ENCODE data around the gene SECISBP2. TPM values are rescaled to one million over a fixed set of nuclear protein-coding genes. Genes with fewer than 3 reads are reported as not detected.
"Not testable (repeated sequence)": the region's sequence is repeated elsewhere in the genome, so short reads cannot be mapped to it uniquely, and the experiment has no call there.

SECISBP2 gene
- 10 to 100 TPM; 27.3 to 34.7 TPM for total RNA-seq

- H3K36me3 Mint-ChIP-seq, result peaks cover 82% of the 10 kb centered on the region
- H3K27me3 Mint-ChIP-seq, result no peaks in the 10 kb centered on the region
- H3K27ac Mint-ChIP-seq, result peak within 1 kb of the TSS; percentile 99
- DNase-seq, result peak; percentile 97
- peaks cover 79% of the 10 kb centered on the region for H3K4me1 Mint-ChIP-seq
- peak within 1 kb of the TSS; percentile 90 for H3K4me3 Mint-ChIP-seq
- no peaks in the 10 kb centered on the region for H3K9me3 Mint-ChIP-seq
Observed at GRCh38 chr9:89318123-89319014, at the start of gene SECISBP2. Gene SECISBP2 (plus strand): TSS chr9:89318500. CDS start chr9:89318577, 77 bp downstream.

GRCh38 chr9:89273528-89274279 is 44.6 kb upstream of the SECISBP2 start:
- Mint-ChIP-seq H3K4me1 (peaks cover 19% of the 10 kb centered on the region), H3K27ac (no peak overlapping the region), H3K36me3 (peaks cover 17% of the 10 kb centered on the region), H3K27me3 (peaks cover 16% of the 10 kb centered on the region), H3K4me3 (no peak overlapping the region), H3K9me3 (peaks cover 27% of the 10 kb centered on the region)
- DNase-seq, result no peak

- peak; percentile 26 for DNase-seq
- Mint-ChIP-seq H3K27me3 (peaks cover 16% of the 10 kb centered on the region), H3K4me3 (no peak overlapping the region), H3K4me1 (peaks cover 27% of the 10 kb centered on the region), H3K27ac (no peak overlapping the region), H3K36me3 (peaks cover 17% of the 10 kb centered on the region), H3K9me3 (peaks cover 27% of the 10 kb centered on the region)
Observed at GRCh38 chr9:89274838-89275237, 43.5 kb upstream of the SECISBP2 start.

GRCh38 chr9:89276040-89276439 is 42.3 kb upstream of the SECISBP2 start:
- Mint-ChIP-seq H3K9me3 (peaks cover 27% of the 10 kb centered on the region), H3K36me3 (peaks cover 17% of the 10 kb centered on the region), H3K4me1 (peaks cover 29% of the 10 kb centered on the region), H3K27me3 (peaks cover 11% of the 10 kb centered on the region)
- DNase-seq, H3K27ac Mint-ChIP-seq, H3K4me3 Mint-ChIP-seq: not testable (repeated sequence)

- Mint-ChIP-seq H3K4me3 (no peak overlapping the region), H3K36me3 (peaks cover 17% of the 10 kb centered on the region), H3K27ac (no peak overlapping the region), H3K27me3 (peaks cover 7% of the 10 kb centered on the region), H3K4me1 (peaks cover 30% of the 10 kb centered on the region), H3K9me3 (peaks cover 27% of the 10 kb centered on the region)
- DNase-seq, result no peak
Observed at GRCh38 chr9:89277043-89277442, 41.3 kb upstream of the SECISBP2 start.

GRCh38 chr9:89277454-89277853 is 40.8 kb upstream of the SECISBP2 start:
- H3K4me3 Mint-ChIP-seq, result no peak overlapping the region
- peaks cover 31% of the 10 kb centered on the region for H3K4me1 Mint-ChIP-seq
- peaks cover 27% of the 10 kb centered on the region for H3K9me3 Mint-ChIP-seq
- H3K27ac Mint-ChIP-seq, result no peak overlapping the region
- H3K27me3 Mint-ChIP-seq, result peaks cover 7% of the 10 kb centered on the region
- DNase-seq, result peak; percentile 21
- peaks cover 16% of the 10 kb centered on the region for H3K36me3 Mint-ChIP-seq

- H3K27ac Mint-ChIP-seq, result no peak overlapping the region
- peaks cover 20% of the 10 kb centered on the region for H3K9me3 Mint-ChIP-seq
- no peak overlapping the region for H3K4me3 Mint-ChIP-seq
- H3K36me3 Mint-ChIP-seq, result peaks cover 11% of the 10 kb centered on the region
- peaks cover 2% of the 10 kb centered on the region for H3K27me3 Mint-ChIP-seq
- no peak for DNase-seq
- peaks cover 31% of the 10 kb centered on the region for H3K4me1 Mint-ChIP-seq
Observed at GRCh38 chr9:89278551-89278950, 39.7 kb upstream of the SECISBP2 start.

GRCh38 chr9:89278997-89279739 is 39.1 kb upstream of the SECISBP2 start:
- Mint-ChIP-seq H3K27ac (no peak overlapping the region), H3K9me3 (peaks cover 15% of the 10 kb centered on the region), H3K4me3 (no peak overlapping the region), H3K36me3 (peaks cover 6% of the 10 kb centered on the region), H3K27me3 (peaks cover 2% of the 10 kb centered on the region), H3K4me1 (peaks cover 31% of the 10 kb centered on the region)
- no peak for DNase-seq

- Mint-ChIP-seq H3K27me3 (peaks cover 2% of the 10 kb centered on the region), H3K4me1 (peaks cover 29% of the 10 kb centered on the region), H3K9me3 (peaks cover 5% of the 10 kb centered on the region), H3K4me3 (no peak overlapping the region), H3K27ac (no peak overlapping the region), H3K36me3 (no peaks in the 10 kb centered on the region)
- no peak for DNase-seq
Observed at GRCh38 chr9:89281106-89281505, 37.2 kb upstream of the SECISBP2 start.

GRCh38 chr9:89282248-89282968 is 35.9 kb upstream of the SECISBP2 start:
- H3K4me3 Mint-ChIP-seq, result peak overlapping the region; percentile 29
- H3K4me1 Mint-ChIP-seq, result peaks cover 18% of the 10 kb centered on the region
- peak; percentile 14 for DNase-seq
- not testable (repeated sequence) for H3K36me3 Mint-ChIP-seq, H3K9me3 Mint-ChIP-seq, H3K27me3 Mint-ChIP-seq, H3K27ac Mint-ChIP-seq

- H3K4me1 Mint-ChIP-seq, result peaks cover 11% of the 10 kb centered on the region
- H3K27me3 Mint-ChIP-seq, result no peaks in the 10 kb centered on the region
- DNase-seq, result no peak
- H3K9me3 Mint-ChIP-seq, result no peaks in the 10 kb centered on the region
- peaks cover 2% of the 10 kb centered on the region for H3K36me3 Mint-ChIP-seq
- H3K27ac Mint-ChIP-seq, result no peak overlapping the region
- no peak overlapping the region for H3K4me3 Mint-ChIP-seq
Observed at GRCh38 chr9:89284076-89284475, 34.2 kb upstream of the SECISBP2 start.

GRCh38 chr9:89291741-89292140 is 26.6 kb upstream of the SECISBP2 start:
- Mint-ChIP-seq H3K27ac (no peak overlapping the region), H3K27me3 (no peaks in the 10 kb centered on the region), H3K36me3 (peaks cover 5% of the 10 kb centered on the region), H3K4me1 (no peaks in the 10 kb centered on the region), H3K4me3 (no peak overlapping the region), H3K9me3 (peaks cover 3% of the 10 kb centered on the region)
- no peak for DNase-seq

- Mint-ChIP-seq H3K9me3 (peaks cover 3% of the 10 kb centered on the region), H3K27ac (no peak overlapping the region), H3K36me3 (peaks cover 3% of the 10 kb centered on the region), H3K4me1 (no peaks in the 10 kb centered on the region), H3K4me3 (no peak overlapping the region), H3K27me3 (no peaks in the 10 kb centered on the region)
- no peak for DNase-seq
Observed at GRCh38 chr9:89293014-89293413, 25.3 kb upstream of the SECISBP2 start.

- Mint-ChIP-seq H3K36me3 (peaks cover 3% of the 10 kb centered on the region), H3K4me3 (no peak overlapping the region), H3K27ac (no peak overlapping the region), H3K9me3 (peaks cover 3% of the 10 kb centered on the region), H3K27me3 (no peaks in the 10 kb centered on the region), H3K4me1 (no peaks in the 10 kb centered on the region)
- DNase-seq, result no peak
Observed at GRCh38 chr9:89295400-89295799, 22.9 kb upstream of the SECISBP2 start.
